K562 (cell line): ENCODE measurements around the gene IL4I1. TPM values are rescaled to one million over a fixed set of nuclear protein-coding genes. Genes with fewer than 3 reads are reported as not detected.

Experiments
- E2F3 ChIP-seq: fragments of 250-450 bp; sonication (Bioruptor Pico); IDR thresholded peaks from 2 replicates; pipeline ENCODE4 v1.4.0; 2020; ENCODE audit warnings: mild to moderate bottlenecking
- ETV5 ChIP-seq: sonication (generic); formaldehyde crosslinking; IDR thresholded peaks from 2 replicates; pipeline ENCODE4 v1.4.0; 2020; ENCODE audit warnings: low read depth, mild to moderate bottlenecking, missing genetic modification reagents
- EWSR1 ChIP-seq: fragments of 450-650 bp; IDR thresholded peaks from 2 replicates; pipeline ENCODE4 v1.6.1; 2018; ENCODE audit warnings: borderline replicate concordance, mild to moderate bottlenecking, low read depth, moderate library complexity; ENCODE audit not compliant: partially characterized antibody
- GABPB2 ChIP-seq: fragments of 250-450 bp; sonication (Bioruptor Pico); conservative IDR thresholded peaks from 2 replicates; pipeline ENCODE4 v1.5.1; 2021; ENCODE audit warnings: mild to moderate bottlenecking
- ILF3 ChIP-seq: fragments of 450-650 bp; IDR thresholded peaks from 2 replicates; pipeline ENCODE4 v1.6.1; 2018; ENCODE audit warnings: antibody characterized with exemption, mild to moderate bottlenecking, moderate library complexity, borderline replicate concordance
- MBD2 ChIP-seq: sonication (generic); IDR thresholded peaks from 2 replicates; pipeline ENCODE4 v1.6.1; 2016; ENCODE audit warnings: low read depth, borderline replicate concordance
- NR4A1 ChIP-seq, 2 experiments: fragments of 250-450 bp in 1 of 2; fragments of 450-650 bp in 1 of 2; sonication (Bioruptor Pico) in 1 of 2; IDR thresholded peaks; 2 replicates each; pipeline versions ENCODE4 v1.4.0 to v1.6.1; 2016 to 2020; ENCODE audit warnings: mild to moderate bottlenecking in 2 of 2, missing compliant biosample characterization in 1 of 2, missing genetic modification characterization in 1 of 2, moderate library complexity in 1 of 2
- PHF21A ChIP-seq: fragments of 450-650 bp; IDR thresholded peaks from 2 replicates; pipeline ENCODE4 v1.6.1; 2017; ENCODE audit warnings: low read depth, borderline replicate concordance
- PML ChIP-seq: IDR thresholded peaks from 2 replicates; pipeline ENCODE4 v1.6.1; 2012; ENCODE audit warnings: low read length, inconsistent platforms
- RBFOX2 ChIP-seq: fragments of 200-400 bp; formaldehyde crosslinking; IDR thresholded peaks from 2 replicates; pipeline ENCODE4 v1.6.1; 2017; ENCODE audit warnings: low read depth, mild to moderate bottlenecking, low read length, moderate library complexity
- RERE ChIP-seq: sonication (generic); formaldehyde crosslinking; IDR thresholded peaks from 2 replicates; pipeline ENCODE4 v1.8.0; 2023; ENCODE audit warnings: missing genetic modification reagents, mild to moderate bottlenecking, borderline replicate concordance
- SOX6 ChIP-seq: fragments of 450-650 bp; IDR thresholded peaks from 2 replicates; pipeline ENCODE4 v1.6.1; 2014; ENCODE audit warnings: mild to moderate bottlenecking
- ZBTB9 ChIP-seq: fragments of 450-650 bp; formaldehyde crosslinking; IDR thresholded peaks from 2 replicates; pipeline ENCODE4 v1.4.0; 2020; ENCODE audit warnings: mild to moderate bottlenecking, moderate library complexity
- ZNF282 ChIP-seq: sonication (generic); formaldehyde crosslinking; IDR thresholded peaks from 2 replicates; pipeline ENCODE4 v1.8.1; 2023; ENCODE audit warnings: missing genetic modification reagents
- polyA plus RNA-seq, 8 experiments: library from polyadenylated mRNA; depleted of rRNA in 4 of 8; stranded (reverse) in 5 of 8; unstranded in 3 of 8; fragments of >200 nt; fragmentation: Nextera tagmentation in 2 of 8; fragmentation: Illumina TruSeq in 1 of 8; extraction: Ambion mirVana in 2 of 8; extraction: Trizol in 1 of 8; gene quantifications; 2 replicates each; pipeline versions ENCODE4 v1.2.1 to v1.2.3, GENCODE V29; 2011 to 2014; ENCODE audit warnings: inconsistent platforms in 1 of 8, missing spikeins in 1 of 8
- total RNA-seq, 7 experiments: library from RNA; depleted of rRNA in 6 of 7; stranded (reverse); fragments of >200 nt in 6 of 7; fragmentation: Illumina TruSeq in 2 of 7; extraction: Trizol in 2 of 7; gene quantifications; 2 replicates each; pipeline versions ENCODE4 v1.2.1 to v1.2.3, GENCODE V29; 2011 to 2021; ENCODE audit warnings: low replicate concordance in 1 of 7

IL4I1 gene
- total and polyA plus RNA-seq, 9 of the 15 experiments (the other 6 are each of a cell fraction or from before 2014, with no cell fraction given), result 0.06 to 0.95 (median 0.43) TPM; not detected in 2

GRCh38 chr19:49857061-49857837, 39.4 kb downstream of the IL4I1 start (continued):
- TF ChIP-seq E2F3 (no peak), PML (no peak), NR4A1 (CRISPR knock-in tag; IDR thresholded peaks at IDR 0.05) (no peak), NR4A1 (tag; IDR thresholded peaks at IDR 0.05) (no peak), ETV5 (CRISPR knock-in tag) (no peak), ZNF282 (CRISPR knock-in tag) (no peak), GABPB2 (no peak), RERE (no peak), ILF3 (no peak), ZBTB9 (CRISPR knock-in tag) (no peak), EWSR1 (no peak), SOX6 (no peak), MBD2 (0 out of 2 replicates have a peak, but pooled peaks have one; percentile 5), PHF21A (no peak), RBFOX2 (peak; percentile 63)
